ENCODE data around the gene MAN2B2. TPM values are rescaled to one million over a fixed set of nuclear protein-coding genes. Genes with fewer than 3 reads are reported as not detected.

MAN2B2 gene
- total RNA-seq, 2 donors from 2014 or later = 22.4 to 28.3 TPM

DNA sequence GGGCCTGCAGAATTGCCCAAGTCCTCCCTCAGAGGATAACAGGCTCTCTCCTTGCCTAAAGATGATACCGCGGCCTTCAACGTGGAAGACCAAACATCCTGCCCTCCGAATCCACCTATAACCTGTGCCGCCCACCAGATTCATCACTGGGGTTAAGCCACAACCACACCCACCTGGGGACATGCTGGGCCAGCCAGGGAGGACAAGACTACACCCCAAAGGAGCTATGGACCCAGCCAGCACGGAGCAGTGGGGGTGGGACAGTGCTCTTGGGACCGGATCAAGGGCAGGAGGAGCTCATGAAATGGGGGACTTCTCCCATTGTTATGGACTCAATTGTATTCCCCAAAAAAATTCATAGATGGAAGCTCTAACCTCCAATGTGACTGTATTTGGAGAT is 6.8 kb upstream of the MAN2B2 start:
- ATAC-seq (no peak), DNase-seq (no peak)
- intact Hi-C loops (cut with DNase I) = no loop called here
- TF ChIP-seq CTCF (IDR thresholded peaks at IDR 0.05) = no peak
- no peak for TF ChIP-seq POLR2A (IDR thresholded peaks at IDR 0.05)
- H3K36me3 ChIP-seq (replicated peaks in 1 of 2; ENCODE audit: insufficient read depth in 1 of 2, low read depth in 2 of 2) = no peaks in the 10 kb centered on the region
- no peaks in the 10 kb centered on the region for H3K9me3 ChIP-seq
- peaks cover 8% of the 10 kb centered on the region for H3K4me1 ChIP-seq
- no peak overlapping the region for H3K27ac ChIP-seq
- H3K4me3 ChIP-seq = no peak overlapping the region
- H3K27me3 ChIP-seq = peaks cover 0 to 8% of the 10 kb centered on the region in 2 donors
- WGBS, 2 donors = 85 to 86% methylated on average over 7 of the region's 7 CpGs

DNA sequence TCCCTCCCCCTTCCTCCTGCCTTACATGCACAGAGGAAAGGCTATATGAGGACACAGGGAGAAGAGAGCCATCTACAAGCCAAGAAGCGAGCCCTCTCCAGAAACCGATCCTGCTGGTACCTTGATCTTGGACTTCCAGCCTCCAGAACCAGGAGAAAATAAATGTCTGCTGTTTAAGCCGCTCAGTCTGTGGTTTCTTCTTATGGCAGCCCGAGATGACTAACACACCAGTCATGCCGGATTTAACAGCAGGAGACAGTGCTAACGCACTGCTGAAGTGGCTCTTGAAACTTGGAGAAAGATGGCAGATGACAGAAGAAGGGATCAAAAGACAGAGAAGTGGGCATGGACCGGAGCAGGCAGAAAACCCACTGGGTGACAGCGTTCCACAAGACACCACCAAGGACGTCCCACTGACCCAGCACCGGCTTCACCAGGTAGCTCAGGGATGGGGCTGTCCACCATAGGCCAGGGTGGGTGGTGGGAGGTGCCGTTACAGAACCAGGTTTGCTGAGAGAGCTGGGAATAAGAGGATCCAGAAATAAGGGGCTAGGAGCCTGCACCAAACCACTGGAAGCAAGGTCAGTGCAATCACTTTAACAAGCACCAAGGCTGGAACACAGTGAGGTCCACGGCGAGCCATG is 6.2 kb upstream of the MAN2B2 start:
- ATAC-seq (no peak), DNase-seq (no peak)
- Histone ChIP-seq H3K36me3 (replicated peaks in 1 of 2; ENCODE audit: insufficient read depth in 1 of 2, low read depth in 2 of 2) (no peaks in the 10 kb centered on the region), H3K4me3 (no peak overlapping the region), H3K27ac (no peak overlapping the region), H3K9me3 (no peaks in the 10 kb centered on the region), H3K4me1 (peaks cover 5% of the 10 kb centered on the region), H3K27me3 (peaks cover 0 to 6% of the 10 kb centered on the region in 2 donors)
- WGBS, 2 donors = 63 to 65% methylated on average over 11 to 13 of the region's 13 CpGs
- intact Hi-C loops (cut with DNase I) = no loop called here
- no peak for TF ChIP-seq CTCF (IDR thresholded peaks at IDR 0.05)
- no peak for TF ChIP-seq POLR2A (IDR thresholded peaks at IDR 0.05)

DNA sequence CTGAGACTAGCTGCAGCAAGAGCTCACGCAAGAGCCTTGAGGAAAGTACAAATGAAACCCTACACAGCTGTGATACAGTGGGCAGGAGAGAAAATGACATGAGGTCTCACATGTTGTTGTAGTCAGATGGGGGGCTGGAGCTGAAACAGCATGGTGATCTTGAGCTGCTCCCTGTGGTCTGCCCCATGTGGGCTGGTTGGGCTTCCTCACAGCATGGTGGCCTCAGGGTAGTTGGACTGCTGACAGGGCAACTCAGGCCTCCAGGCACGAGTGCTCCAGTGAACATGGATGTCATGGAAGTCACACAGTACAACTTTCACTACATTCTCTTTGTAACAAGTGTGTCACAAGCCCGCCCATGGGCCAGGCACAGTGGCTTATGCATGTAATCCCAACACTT is 3.4 kb upstream of the MAN2B2 start:
- Histone ChIP-seq H3K36me3 (replicated peaks in 1 of 2; ENCODE audit: insufficient read depth in 1 of 2, low read depth in 2 of 2) (no peaks in the 10 kb centered on the region), H3K9me3 (no peaks in the 10 kb centered on the region), H3K4me3 (no peak overlapping the region), H3K27ac (no peak overlapping the region), H3K27me3 (no peaks in the 10 kb centered on the region), H3K4me1 (peaks cover 19% of the 10 kb centered on the region)
- ATAC-seq (no peak), DNase-seq (no peak)
- no peak for TF ChIP-seq POLR2A (IDR thresholded peaks at IDR 0.05)
- no peak for TF ChIP-seq CTCF (IDR thresholded peaks at IDR 0.05)
- 74% methylated on average over 3 of the region's 3 CpGs for WGBS, 2 donors
- intact Hi-C loops (cut with DNase I) = no loop called here

DNA sequence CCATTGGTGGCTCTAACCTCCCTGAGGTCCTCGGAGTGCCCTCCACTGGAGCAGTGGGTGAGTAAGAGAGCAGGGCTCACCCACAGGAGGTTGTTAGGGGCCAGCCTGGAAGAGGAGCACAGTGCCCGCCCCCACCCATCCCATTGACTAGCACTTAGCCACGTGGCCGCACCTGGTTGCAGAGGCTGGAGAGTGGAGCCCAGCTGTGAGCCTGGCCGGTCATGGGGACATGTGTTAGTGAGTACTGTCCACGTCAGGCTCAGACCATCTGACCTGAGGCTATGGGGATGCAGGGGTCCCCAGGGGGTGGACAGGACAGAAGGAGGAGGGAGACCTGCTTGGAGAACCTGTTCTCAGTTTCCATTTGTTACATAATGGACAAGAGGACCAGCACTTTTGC is 1.4 kb upstream of the MAN2B2 start:
- no peak for TF ChIP-seq CTCF (IDR thresholded peaks at IDR 0.05)
- TF ChIP-seq POLR2A (IDR thresholded peaks at IDR 0.05) = no peak
- intact Hi-C loops (cut with DNase I) = no loop called here
- WGBS, 2 donors = 39 to 42% methylated on average over 5 to 6 of the region's 6 CpGs
- Histone ChIP-seq H3K36me3 (replicated peaks in 1 of 2; ENCODE audit: insufficient read depth in 1 of 2, low read depth in 2 of 2) (peaks cover 0 to 3% of the 10 kb centered on the region in 2 donors), H3K27ac (no peak overlapping the region), H3K4me1 (peaks cover 24% of the 10 kb centered on the region), H3K27me3 (no peaks in the 10 kb centered on the region), H3K4me3 (no peak overlapping the region), H3K9me3 (no peaks in the 10 kb centered on the region)
- DNase-seq (no peak), ATAC-seq (no peak)
